ENCODE measurements around the gene CHDH. TPM values are rescaled to one million over a fixed set of nuclear protein-coding genes. Genes with fewer than 3 reads are reported as not detected.

Gene CHDH
- polyA plus RNA-seq, 1 donor, result 8.8 TPM

DNA sequence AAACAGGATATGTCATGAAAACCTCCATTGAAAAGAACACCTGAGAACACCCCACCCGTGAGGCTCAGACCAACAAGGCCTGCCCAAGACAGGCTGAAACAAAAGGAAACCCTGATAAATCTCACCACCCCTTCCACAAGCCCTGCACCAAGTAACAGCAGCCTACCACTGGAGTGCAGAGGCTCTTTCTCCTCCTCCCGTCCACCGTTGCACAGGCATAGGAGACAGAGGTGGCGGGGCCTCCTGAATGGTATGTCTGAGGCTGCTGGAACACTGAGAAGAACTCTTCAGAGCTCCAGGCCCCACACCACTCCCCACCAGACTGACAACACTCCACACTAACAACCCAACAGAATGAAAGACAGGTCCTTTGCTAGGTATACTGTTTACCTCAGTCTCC is 21.4 kb downstream of the CHDH start:
- DNase-seq, result no peak

DNA sequence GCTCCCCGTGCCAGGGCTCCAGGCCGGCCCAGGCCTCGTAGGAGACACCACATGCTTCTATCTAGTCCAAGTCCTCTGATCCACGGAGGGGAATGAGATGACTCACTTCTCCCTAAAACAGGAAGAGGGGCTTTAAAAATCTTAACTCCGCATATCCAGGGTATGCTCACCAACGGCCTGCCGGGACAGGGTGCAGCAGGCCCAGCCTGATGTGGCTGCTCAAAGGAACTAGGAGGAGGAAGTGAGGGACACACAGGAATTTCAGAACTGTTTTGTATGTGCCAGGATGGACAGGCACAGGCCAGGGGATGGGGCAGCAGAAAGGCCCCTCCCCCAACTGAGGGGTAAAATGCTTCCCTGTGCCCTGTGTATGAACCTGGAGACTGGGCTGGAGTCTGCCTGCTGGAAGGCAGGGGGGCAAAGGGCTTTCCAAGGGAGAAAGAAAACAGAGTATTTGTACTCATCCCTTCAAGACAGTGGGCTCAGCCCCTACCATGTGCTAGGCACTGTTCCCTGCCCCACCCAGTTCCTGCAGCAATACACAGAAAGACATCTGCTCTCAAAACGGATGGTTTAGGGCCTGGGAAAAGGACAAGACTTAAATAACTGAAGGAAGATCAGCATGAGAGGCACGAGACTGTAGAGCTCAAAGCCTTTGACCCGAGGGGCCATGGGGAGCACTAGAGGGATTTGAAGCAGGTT is 22.1 kb downstream of the CHDH start:
- DNase-seq, result no peak

DNA sequence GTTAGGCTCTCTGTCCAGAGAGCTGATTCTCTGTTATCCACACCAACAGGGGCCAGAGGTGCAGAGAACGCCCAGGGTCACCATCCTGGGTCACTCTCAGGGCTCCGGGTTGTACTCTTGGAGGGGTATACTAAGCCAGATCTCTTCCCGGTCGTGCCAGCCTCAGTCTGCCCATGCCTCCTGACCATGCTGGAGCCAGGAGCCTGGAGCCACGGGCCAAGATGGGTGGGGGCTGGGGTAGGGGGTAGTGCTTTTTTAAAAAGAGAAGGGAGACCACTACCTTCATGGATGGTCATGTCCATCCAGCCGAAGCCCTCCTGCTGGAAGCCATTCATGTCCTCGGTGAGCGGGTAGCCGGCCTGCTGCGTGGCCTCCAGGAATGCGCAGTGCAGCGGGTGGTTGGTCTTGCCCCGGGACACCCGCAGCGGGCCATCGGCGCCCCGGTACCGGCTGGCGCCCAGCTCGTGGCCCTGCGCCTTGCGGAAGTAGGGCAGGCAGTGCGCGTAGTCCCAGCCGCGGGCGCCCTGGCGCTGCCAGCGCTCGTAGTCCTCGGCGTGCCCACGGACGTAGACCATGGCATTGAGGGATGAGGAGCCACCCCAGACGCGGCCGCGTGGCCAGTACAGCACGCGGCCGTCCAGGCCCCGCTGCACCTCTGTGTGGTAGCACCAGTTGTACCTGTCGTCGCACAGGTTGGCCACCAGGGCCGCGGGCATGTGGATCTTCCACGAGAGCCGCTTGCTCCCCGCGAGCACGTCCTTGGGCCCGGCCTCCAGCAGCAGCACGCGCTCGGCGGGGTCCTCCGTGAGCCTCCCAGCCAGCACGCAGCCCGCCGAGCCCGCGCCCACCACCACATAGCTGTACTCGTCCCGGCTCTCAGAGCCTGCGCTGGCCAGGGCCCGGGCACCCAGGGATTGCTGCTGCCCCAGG is 22.9 kb downstream of the CHDH start:
- no peak for DNase-seq

GRCh38 chr3:53822331-53822741 is 23.9 kb downstream of the CHDH start:
- no peak for DNase-seq

- no peak for DNase-seq
Observed at GRCh38 chr3:53821631-53822121, 24.5 kb downstream of the CHDH start.

- no peak for DNase-seq
Observed at GRCh38 chr3:53820756-53821580, 25.3 kb downstream of the CHDH start.

DNA sequence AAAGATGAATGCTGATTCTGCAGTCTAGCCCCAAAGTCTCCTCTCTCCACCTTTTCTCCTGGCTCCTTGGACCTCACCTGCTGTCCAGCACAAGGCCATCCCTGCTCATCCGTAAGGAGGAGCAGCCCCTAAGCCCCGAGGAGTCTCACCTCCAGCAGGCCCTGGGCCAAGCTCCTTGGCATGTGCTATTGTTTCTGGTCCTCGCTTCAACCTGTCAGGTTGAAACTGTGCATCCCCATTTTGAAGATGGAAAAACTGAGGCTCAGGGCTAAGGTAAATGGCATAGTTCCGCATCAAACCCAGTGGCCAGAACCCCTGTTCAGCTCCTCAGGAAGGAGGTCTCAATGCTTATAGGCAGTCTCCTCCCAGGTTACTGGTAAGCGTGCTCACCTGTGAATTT is 26.1 kb downstream of the CHDH start:
- no peak for DNase-seq

DNA sequence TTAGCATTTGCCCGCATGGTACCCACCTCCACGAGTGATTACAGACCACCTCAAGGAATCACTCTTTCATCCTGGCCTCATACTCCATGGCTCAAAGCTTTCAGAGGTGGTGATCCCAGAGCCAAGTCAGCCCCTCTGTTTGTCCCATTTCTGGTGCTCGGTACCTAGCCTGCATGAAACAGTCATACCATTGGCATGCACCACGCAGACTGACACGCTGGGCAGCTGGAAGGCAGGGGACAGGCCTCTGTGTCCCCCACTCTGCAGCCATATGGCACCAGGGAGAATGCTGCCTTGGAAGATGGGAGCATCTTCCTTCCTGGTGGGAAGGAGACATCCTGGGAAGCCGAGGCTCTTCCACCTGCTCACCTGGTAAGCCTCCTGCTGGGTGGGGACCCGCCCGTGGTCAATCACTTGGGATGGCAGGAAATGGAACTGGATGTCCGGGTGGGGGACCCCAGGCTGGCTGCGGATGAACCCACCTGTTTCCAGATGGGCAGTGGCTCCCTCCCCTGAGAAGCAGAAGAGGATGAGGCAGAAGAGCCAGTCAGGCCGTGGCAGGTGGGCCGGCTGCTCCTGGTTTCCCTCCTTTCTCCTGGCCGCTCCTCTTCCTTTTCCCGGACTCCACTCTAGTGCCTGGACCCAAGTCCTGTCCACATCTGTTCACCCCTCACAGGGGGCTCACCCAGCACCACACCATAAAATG is 26.9 kb downstream of the CHDH start:
- no peak for DNase-seq

DNA sequence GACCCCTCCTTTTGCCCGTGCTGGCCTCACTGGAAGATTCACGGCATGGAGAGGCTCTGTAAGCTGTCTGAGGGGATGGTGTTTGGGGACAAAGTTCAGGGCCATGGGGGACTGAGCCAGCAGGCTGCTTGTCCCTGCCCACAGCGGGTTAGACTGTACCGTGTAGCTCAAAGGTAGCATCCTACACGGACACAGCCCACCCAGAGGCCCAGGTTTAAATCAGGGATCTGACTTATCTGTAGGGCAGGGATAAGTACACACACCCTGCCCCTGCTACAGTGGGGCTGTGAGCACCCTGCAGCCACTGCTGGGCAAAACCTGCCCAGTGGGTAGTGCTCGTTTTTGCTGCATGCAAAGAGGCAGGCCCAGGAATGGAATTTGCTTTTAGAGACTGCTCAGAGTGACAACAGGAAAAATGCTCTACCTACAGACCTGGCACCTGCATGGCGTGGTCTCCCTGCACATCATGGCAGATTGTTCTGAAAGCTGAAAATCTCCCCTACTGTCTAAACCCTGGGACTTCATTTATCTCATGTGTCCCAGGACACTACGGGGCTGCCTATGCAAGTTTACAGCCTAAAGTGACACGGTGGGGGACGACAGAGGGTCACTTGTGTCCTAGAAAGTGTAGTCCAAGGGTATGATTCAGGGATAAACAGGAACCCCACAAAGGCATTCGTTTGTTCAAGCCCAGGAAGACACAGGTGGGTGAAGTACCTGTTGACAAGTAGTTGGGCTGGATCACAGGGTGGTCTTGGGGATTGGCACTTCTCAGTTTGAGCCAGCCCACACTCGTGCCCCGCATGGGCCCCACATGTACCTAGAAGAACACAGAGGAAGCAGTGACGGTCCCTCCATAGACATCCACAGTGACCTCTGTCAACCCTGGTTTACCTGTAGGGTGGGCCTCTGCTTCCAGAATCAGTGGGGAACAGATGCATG is 27.7 kb downstream of the CHDH start:
- no peak for DNase-seq

DNA sequence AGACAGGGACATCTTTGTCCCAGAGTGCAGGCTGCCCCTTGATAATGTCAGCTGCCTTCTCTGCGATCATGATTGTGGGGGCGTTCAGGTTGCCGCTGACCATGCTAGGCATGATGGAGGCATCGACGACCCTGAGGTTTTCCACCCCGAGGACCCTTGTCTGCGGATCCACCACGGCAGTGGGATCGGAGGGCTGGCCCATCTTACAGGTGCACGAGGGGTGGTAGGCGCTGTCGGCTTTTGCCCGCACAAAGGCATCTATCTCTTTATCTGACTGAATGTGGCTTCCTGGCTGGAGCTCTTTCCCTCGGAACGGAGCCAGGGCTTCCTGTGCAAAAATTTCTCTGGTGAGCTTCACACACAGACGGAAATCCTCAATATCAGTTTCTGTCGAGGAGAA is 28.4 kb downstream of the CHDH start:
- DNase-seq, result no peak

GRCh38 chr3:53817211-53817610 is 29.0 kb downstream of the CHDH start:
- DNase-seq, result no peak

GRCh38 chr3:53816425-53816824 is 29.8 kb downstream of the CHDH start:
- no peak for DNase-seq

GRCh38 chr3:53815651-53816050 is 30.6 kb downstream of the CHDH start:
- DNase-seq, result no peak

DNA sequence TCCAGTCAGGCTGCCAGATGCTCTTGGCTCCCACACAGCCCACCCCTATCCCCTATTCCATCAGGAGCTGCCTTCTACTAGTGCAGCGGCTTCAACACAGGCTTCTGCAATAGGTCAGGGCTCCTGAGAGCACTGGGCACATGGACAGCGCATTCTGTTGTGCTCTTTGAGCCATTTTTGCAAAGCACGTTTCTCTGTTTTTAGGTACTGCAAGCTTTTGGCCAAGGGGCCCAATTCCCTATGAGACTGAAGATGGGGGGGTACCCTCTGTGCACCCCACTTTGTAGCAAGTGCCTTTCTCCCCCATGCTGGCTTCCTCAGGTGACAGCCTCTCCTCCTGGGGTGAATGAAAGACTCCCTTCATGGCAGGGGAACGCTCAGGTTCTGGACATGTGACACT is 31.2 kb downstream of the CHDH start:
- no peak for DNase-seq

DNA sequence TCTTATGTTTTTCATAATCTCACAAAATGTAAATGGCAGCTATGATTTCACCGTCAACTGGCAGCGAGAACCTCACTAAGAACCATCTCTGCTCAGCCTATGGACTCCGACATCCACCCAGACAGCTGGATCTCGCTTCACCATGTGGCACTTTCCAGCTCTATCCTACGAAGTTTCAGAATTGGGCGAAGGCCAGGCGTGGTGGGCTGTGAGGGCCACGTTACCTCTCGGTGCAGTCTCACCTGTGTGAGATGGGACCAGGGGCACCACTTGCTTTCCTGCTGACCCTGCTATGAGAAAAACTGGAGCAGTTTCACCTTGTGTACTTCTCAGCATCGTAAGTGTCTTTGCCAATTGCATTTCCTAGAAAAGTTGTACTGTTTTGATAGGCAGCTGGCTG is 32.3 kb downstream of the CHDH start:
- DNase-seq, result no peak

DNA sequence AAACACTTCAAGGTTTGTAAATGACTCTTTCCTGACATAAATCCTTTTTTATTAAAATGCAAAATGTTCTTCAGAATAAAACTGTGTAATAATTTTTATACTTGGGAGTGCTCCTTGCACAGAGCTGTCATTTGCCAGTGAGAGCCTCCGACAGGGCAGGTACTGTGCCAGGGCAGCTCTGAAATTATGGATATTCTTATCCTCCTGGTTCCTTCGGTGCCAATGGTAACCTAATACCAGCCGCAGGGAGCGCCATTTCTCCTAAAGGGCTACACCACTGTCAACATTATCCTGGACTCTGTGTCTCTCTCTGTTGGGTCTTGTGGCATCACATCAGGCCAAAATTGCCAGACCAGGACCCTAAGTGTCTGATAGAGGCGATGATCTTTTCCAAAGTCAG is 33.0 kb downstream of the CHDH start:
- no peak for DNase-seq

- no peak for DNase-seq
Observed at GRCh38 chr3:53812434-53812833, 33.8 kb downstream of the CHDH start.

- no peak for DNase-seq
Observed at GRCh38 chr3:53811143-53811927, 34.9 kb downstream of the CHDH start.

- DNase-seq, result no peak
Observed at GRCh38 chr3:53809764-53810400, 36.3 kb downstream of the CHDH start.

All from left kidney (tissue), 2 donors.